HG03066 (cell line): ENCODE data around the gene CNNM1.

Source experiments
- ATAC-seq: cut with Tn5 transposase; IDR thresholded peaks from one replicate; pipeline ENCODE4 v1.9.1; 2021; ENCODE audit warnings: low read depth; ENCODE audit not compliant: unreplicated experiment

Gene CNNM1

GRCh38 chr10:99410146-99410545 lies 81.0 kb downstream of the CNNM1 start:
- no peak for ATAC-seq

- ATAC-seq: no peak
These were observed 81.7 kb downstream of the CNNM1 start for GRCh38 chr10:99410876-99411275.

- ATAC-seq: no peak
These were observed 82.4 kb downstream of the CNNM1 start for GRCh38 chr10:99411546-99411945.

GRCh38 chr10:99412099-99412498 lies 82.9 kb downstream of the CNNM1 start:
- ATAC-seq: no peak

- ATAC-seq: no peak
These were observed 89.9 kb downstream of the CNNM1 start for GRCh38 chr10:99418910-99419624.

DNA sequence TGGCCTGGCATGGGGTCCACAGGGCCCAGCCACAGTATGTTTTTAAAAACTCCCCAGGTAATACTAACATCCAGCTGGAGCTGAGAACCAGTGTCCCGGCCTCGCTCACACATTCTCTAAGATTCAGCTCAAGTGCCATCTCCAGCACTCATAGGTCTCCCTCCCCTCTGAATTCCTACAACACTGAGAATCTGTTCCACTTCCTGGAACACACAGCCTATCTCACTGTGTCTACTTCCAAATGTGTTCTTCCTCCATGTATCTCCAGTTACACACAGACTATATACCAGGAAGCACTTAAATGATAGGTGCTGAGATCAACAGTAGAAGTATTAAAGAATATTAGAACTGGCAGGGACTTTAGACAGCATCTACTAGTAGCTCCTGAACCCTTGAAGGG lies 90.5 kb downstream of the CNNM1 start:
- no peak for ATAC-seq

GRCh38 chr10:99421233-99421739 lies 92.1 kb downstream of the CNNM1 start:
- no peak for ATAC-seq

- no peak for ATAC-seq
These were observed 93.5 kb downstream of the CNNM1 start for GRCh38 chr10:99422529-99423096.

DNA sequence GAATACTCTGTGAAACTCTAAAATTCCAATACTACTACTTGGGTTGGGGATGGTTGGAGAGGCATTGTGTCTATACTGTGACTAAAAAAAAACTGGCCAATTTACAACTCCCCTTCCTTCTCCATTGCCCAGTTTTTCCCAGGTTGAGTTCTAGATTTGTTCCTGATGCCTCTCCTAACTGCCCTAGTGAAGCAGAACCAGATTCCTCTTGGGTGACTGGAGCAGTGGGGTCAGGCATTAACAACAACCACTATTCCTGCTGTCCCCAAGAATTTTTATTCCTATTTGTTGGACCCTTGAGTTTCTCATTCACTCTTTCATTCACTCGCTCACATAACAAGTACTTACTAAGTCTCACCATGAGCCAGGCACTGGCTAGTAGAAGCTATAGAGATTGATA lies 95.5 kb downstream of the CNNM1 start:
- ATAC-seq: no peak

GRCh38 chr10:99425204-99425603 lies 96.0 kb downstream of the CNNM1 start:
- ATAC-seq: no peak

GRCh38 chr10:99426689-99427088 lies 97.5 kb downstream of the CNNM1 start:
- no peak for ATAC-seq

DNA sequence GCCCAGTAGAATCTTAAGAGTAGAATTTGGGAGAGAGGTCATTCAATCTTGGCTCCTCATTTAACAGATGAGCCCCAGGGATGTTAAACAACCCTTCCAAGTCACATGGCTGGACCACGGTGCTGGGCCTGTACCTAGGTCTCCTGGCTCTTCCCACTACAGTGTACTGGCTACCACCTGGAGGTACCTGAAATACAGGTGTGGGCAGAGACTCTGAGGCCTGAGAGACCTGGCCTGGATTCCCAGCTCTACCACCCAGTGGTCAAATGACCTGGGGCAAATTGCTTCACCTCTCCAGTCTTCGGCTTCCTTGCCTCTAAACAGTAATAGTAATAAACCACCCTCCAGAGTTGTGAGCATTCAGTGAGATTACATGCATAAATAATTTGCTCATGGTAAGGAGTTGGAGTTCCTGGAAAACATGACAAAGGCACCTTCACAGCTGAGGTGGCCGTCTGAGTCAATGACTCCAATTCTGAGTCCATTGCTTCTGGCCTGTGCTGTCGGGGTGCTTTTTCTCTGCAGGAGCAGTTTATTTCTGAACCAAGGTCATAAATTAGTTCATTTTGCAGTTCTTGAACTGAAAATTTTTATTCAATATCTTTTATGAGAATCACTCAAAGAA lies 98.5 kb downstream of the CNNM1 start:
- no peak for ATAC-seq

DNA sequence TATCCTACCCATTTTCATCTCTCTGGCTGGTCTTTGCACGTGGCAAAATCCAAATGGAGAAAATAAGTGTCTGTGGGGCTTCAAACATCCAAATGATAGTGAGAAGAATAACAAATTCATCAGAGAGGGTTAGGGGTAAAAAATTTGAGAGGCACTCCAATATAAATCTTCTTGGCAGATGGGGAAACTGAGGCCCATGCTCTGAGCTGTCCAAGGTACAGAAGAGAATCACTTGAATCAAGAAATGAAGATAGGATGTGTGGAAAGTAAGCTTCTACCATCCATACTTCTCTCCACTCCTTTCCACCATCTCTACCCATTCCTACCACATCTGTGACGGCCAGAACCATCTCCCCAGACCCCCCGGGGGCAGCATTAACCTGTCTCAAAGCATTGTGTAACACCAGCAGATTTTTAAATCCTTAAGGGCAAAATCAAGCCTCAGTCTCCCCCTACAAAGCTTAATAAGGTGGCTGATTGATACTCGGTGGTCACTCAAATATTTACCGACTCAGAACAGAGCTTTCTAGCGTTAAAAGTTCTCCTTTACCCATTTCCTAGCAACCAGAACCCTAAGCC lies 100.5 kb downstream of the CNNM1 start:
- ATAC-seq: no peak

GRCh38 chr10:99430116-99430450 lies 100.9 kb downstream of the CNNM1 start:
- peak; percentile 8 for ATAC-seq

DNA sequence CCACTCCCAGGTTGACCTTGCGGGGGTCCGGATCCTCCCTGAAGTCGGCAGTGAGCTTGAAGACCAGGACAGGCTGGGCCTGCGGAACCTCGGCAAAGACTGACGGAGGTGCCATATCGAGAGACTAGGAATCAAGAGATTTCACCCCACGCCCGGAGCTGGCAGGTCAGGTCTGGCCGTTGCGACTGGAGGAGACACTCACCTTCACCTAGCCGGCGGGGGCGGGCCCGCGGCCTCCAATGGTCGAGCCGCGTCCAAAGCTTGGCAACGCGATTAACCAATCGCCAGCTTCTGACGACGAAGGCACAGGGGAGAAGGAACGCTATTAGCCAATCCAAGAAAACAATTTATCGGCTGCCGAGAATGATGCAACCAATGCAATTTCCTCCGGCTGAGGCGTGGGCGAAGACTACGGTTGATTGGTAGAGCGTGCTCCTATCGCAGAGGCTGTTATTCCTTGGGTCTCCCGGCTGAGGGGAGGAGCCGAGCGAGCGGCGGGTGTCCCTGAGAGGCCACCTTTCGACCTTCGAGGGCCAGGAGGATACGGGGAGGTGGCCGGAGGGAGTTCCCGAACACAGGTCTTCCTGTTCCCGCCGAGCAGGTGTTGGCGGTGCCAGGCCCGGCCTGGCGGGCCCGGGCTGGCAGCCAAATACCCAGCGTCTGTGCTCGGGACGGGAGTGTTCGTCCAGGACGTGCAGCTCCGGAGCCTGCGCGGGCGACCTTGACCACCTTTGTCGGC lies 101.5 kb downstream of the CNNM1 start, which contains the start of gene GOT1:
Gene GOT1 (minus strand): TSS at position 174 of the 739 bp plus-strand sequence. CDS start 59 bp downstream, at position 115.
- ATAC-seq: peak; percentile 97

GRCh38 chr10:99431190-99431760 lies 102.1 kb downstream of the CNNM1 start:
- ATAC-seq: no peak

GRCh38 chr10:99432047-99432446 lies 102.9 kb downstream of the CNNM1 start:
- no peak for ATAC-seq

GRCh38 chr10:99432881-99433280 lies 103.7 kb downstream of the CNNM1 start:
- no peak for ATAC-seq

DNA sequence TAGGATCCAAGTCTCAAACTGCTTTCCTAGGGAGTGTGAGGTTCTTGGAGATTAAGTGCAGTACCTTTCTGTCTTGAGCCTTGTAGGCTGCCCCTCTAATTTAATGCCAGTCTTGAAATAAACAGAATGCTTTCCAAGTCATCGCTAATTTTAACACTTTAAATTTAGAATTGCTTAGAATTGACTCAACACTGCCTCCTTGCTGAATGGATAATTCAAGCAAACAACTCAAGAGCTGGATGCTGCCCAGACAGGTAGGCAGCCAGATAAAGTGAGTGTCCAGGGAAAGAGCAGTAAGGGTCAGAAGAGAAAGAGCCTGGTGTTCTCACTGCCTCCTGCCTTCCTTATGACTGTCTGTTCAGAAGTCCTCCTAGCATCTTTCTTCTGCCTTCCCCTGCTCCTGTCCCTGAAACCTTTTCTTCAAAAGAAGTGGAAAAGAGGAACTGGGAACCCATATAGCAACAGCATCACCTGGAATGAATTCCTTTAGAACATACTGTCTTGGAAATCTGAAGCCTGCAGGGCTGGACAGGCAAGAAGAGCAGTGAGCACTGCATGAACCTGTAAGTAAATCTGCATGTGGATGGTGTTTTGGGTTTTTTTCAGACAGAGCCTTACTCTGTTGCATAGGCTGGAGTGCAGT lies 104.3 kb downstream of the CNNM1 start:
- ATAC-seq: no peak
